22Rv1 (cell line): ENCODE results near the gene CABLES1.

ENCODE experiments used
- ZFX ChIP-seq: fragments of 450-650 bp; IDR thresholded peaks from 2 replicates; pipeline ENCODE4 v1.6.1; 2017; ENCODE audit warnings: antibody characterized with exemption, borderline replicate concordance
- TF ChIP-seq, protein P1 (sequence below): fragments of 450-650 bp; IDR thresholded peaks from 2 replicates; pipeline ENCODE4 v1.5.1; 2017; ENCODE audit warnings: mild to moderate bottlenecking

DNA sequence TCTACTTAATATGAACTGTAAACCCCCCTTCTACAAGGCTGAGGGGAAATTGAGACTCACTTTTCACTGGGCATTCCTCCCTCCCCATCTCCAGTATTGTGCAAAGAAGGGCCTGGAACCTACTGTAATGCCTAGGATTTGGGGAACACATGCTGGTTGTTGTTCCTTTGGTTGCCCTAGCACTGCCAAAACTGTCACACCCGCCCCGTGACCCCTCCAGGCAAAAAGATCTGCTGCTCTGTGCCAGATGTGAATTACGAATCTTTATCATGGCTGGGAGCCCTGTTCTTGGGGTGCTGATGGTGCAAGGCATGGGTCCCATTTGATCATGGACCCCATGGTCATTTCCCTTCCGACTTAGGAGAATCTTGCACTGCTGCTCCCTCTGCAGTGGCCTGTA, 95.4 kb downstream of the CABLES1 start:
- TF ChIP-seq, protein P1, sequence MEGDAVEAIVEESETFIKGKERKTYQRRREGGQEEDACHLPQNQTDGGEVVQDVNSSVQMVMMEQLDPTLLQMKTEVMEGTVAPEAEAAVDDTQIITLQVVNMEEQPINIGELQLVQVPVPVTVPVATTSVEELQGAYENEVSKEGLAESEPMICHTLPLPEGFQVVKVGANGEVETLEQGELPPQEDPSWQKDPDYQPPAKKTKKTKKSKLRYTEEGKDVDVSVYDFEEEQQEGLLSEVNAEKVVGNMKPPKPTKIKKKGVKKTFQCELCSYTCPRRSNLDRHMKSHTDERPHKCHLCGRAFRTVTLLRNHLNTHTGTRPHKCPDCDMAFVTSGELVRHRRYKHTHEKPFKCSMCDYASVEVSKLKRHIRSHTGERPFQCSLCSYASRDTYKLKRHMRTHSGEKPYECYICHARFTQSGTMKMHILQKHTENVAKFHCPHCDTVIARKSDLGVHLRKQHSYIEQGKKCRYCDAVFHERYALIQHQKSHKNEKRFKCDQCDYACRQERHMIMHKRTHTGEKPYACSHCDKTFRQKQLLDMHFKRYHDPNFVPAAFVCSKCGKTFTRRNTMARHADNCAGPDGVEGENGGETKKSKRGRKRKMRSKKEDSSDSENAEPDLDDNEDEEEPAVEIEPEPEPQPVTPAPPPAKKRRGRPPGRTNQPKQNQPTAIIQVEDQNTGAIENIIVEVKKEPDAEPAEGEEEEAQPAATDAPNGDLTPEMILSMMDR: no peak
- TF ChIP-seq ZFX: no peak
